ENCODE data around the gene MATCAP1. TPM values are rescaled to one million over a fixed set of nuclear protein-coding genes. Genes with fewer than 3 reads are reported as not detected.
A peak's percentile ranks its signal among the peaks of the same experiment; 100 is the strongest.

Gene MATCAP1
- total and polyA plus RNA-seq, 2 of the 13 experiments (the other 11 are each of a cell fraction or from before 2014, with no cell fraction given): 11.2 to 24.5 TPM

- no peak for TF ChIP-seq ZNF503 (CRISPR knock-in tag; IDR thresholded peaks at IDR 0.05)
- TF ChIP-seq NCOA1 (CRISPR knock-in tag; IDR thresholded peaks at IDR 0.05): no peak
- TF ChIP-seq ZNF333 (CRISPR knock-in tag; IDR thresholded peaks at IDR 0.05; ENCODE audit: borderline replicate concordance): no peak
- TF ChIP-seq RXRA (CRISPR knock-in tag; IDR thresholded peaks at IDR 0.05): no peak
- TF ChIP-seq ZNF274 (CRISPR knock-in tag; IDR thresholded peaks at IDR 0.05): 0 out of 2 replicates have a peak, but pooled peaks have one; percentile 43
- TF ChIP-seq RBM39 (IDR thresholded peaks at IDR 0.05; ENCODE audit: low read depth, low read length, poor library complexity, severe bottlenecking): no peak
- TF ChIP-seq ARID3A (IDR thresholded peaks at IDR 0.05; ENCODE audit: low read depth, low read length): no peak
- no peak for TF ChIP-seq ZNF362 (CRISPR knock-in tag; IDR thresholded peaks at IDR 0.05; ENCODE audit: borderline replicate concordance)
- no peak for TF ChIP-seq CBFB (CRISPR knock-in tag; IDR thresholded peaks at IDR 0.05)
These were observed 10.5 kb upstream of the MATCAP1 start (continued) for GRCh38 chr16:67194260-67194659.

All from HepG2 (cell line).